HG03139 (cell line): Measurements from ENCODE around the gene MRC1.
"Not testable (repeated sequence)": the region's sequence is repeated elsewhere in the genome, so short reads cannot be mapped to it uniquely, and the experiment has no call there.

Experiments
- ATAC-seq: cut with Tn5 transposase; IDR thresholded peaks from one replicate; pipeline ENCODE4 v1.9.1; 2021; ENCODE audit not compliant: unreplicated experiment

The MRC1 gene

GRCh38 chr10:17891435-17891834, 82.3 kb downstream of the MRC1 start:
- ATAC-seq, result no peak

- no peak for ATAC-seq
These were observed 95.4 kb downstream of the MRC1 start for GRCh38 chr10:17904564-17904963.

GRCh38 chr10:17905491-17905890, 96.3 kb downstream of the MRC1 start:
- no peak for ATAC-seq

- ATAC-seq, result no peak
These were observed 96.9 kb downstream of the MRC1 start for GRCh38 chr10:17906002-17906401.

GRCh38 chr10:17907641-17908040, 98.5 kb downstream of the MRC1 start:
- ATAC-seq, result no peak

GRCh38 chr10:17910125-17910789, 101.1 kb downstream of the MRC1 start:
- no peak for ATAC-seq

- ATAC-seq, result no peak
These were observed 103.6 kb downstream of the MRC1 start for GRCh38 chr10:17912754-17913153.

- no peak for ATAC-seq
These were observed 104.5 kb downstream of the MRC1 start for GRCh38 chr10:17913604-17914003.

- ATAC-seq, result no peak
These were observed 105.3 kb downstream of the MRC1 start for GRCh38 chr10:17914169-17915045.

GRCh38 chr10:17915181-17915580, 106.0 kb downstream of the MRC1 start:
- no peak for ATAC-seq

- no peak for ATAC-seq
These were observed 109.2 kb downstream of the MRC1 start for GRCh38 chr10:17918187-17918903.

- ATAC-seq, result no peak
These were observed 112.2 kb downstream of the MRC1 start for GRCh38 chr10:17921378-17921777.

GRCh38 chr10:17923728-17924127, 114.6 kb downstream of the MRC1 start:
- no peak for ATAC-seq

GRCh38 chr10:17943033-17943745, 134.0 kb downstream of the MRC1 start:
- ATAC-seq, result no peak

- not testable (repeated sequence) for ATAC-seq
These were observed 141.1 kb downstream of the MRC1 start for GRCh38 chr10:17950269-17950668.

GRCh38 chr10:17950726-17951125, 141.6 kb downstream of the MRC1 start:
- no peak for ATAC-seq

- ATAC-seq, result no peak
These were observed 142.8 kb downstream of the MRC1 start, which contains the start of gene SLC39A12 for GRCh38 chr10:17951868-17952371. Gene SLC39A12, plus strand, starts transcription at chr10:17951918. Its CDS starts 1,359 bp downstream, at chr10:17953277.

GRCh38 chr10:17954372-17954771, 145.2 kb downstream of the MRC1 start:
- not testable (repeated sequence) for ATAC-seq

GRCh38 chr10:17954861-17955260, 145.7 kb downstream of the MRC1 start:
- ATAC-seq, result no peak

- no peak for ATAC-seq
These were observed 148.9 kb downstream of the MRC1 start for GRCh38 chr10:17958049-17958448.

GRCh38 chr10:17959870-17960269, 150.7 kb downstream of the MRC1 start:
- ATAC-seq, result no peak
